KMS-11 (cell line): ENCODE results near the gene OR10A6.

ENCODE experiments used
- H2AFZ ChIP-seq: fragments of 200-600 bp; sonication (generic); 2 replicates; pipeline ENCODE4 v1.6.1; 2016; ENCODE audit warnings: antibody characterized with exemption, mixed run types, low read depth
- H3K27ac ChIP-seq: fragments of 200-600 bp; sonication (generic); 2 replicates; pipeline ENCODE4 v1.6.1; 2016; ENCODE audit warnings: mild to moderate bottlenecking, mixed run types
- H3K27me3 ChIP-seq: fragments of 200-600 bp; sonication (generic); 2 replicates; pipeline ENCODE4 v1.6.1; 2017; ENCODE audit warnings: mild to moderate bottlenecking, low read depth, mixed run types, moderate library complexity; ENCODE audit not compliant: insufficient read depth
- H3K36me3 ChIP-seq: fragments of 200-600 bp; sonication (generic); 2 replicates; pipeline ENCODE4 v1.6.1; 2017; ENCODE audit warnings: mild to moderate bottlenecking, mixed run types; ENCODE audit not compliant: insufficient read depth
- H3K4me1 ChIP-seq: fragments of 200-600 bp; sonication (generic); 2 replicates; pipeline ENCODE4 v1.6.1; 2016; ENCODE audit warnings: mild to moderate bottlenecking, low read depth, mixed run types; ENCODE audit not compliant: poor library complexity, severe bottlenecking
- H3K4me2 ChIP-seq: fragments of 200-600 bp; sonication (generic); 2 replicates; pipeline ENCODE4 v1.7.0; 2016; ENCODE audit warnings: mild to moderate bottlenecking, mixed run types
- H3K4me3 ChIP-seq: fragments of 200-600 bp; sonication (generic); IDR thresholded peaks from 2 replicates; pipeline ENCODE4 v1.6.1; 2017; ENCODE audit warnings: low read depth, low read length, mixed read lengths; ENCODE audit not compliant: insufficient read depth
- H3K79me2 ChIP-seq: fragments of 200-600 bp; sonication (generic); 2 replicates; pipeline ENCODE4 v1.6.1; 2016; ENCODE audit warnings: low read depth, mixed run types; ENCODE audit not compliant: insufficient read depth
- H3K9ac ChIP-seq: fragments of 200-600 bp; sonication (generic); 2 replicates; pipeline ENCODE4 v1.6.1; 2016; ENCODE audit warnings: mild to moderate bottlenecking, mixed run types
- H4K20me1 ChIP-seq: fragments of 200-600 bp; sonication (generic); 2 replicates; pipeline ENCODE4 v1.6.1; 2016; ENCODE audit warnings: mild to moderate bottlenecking, mixed run types; ENCODE audit not compliant: insufficient read depth
- CTCF ChIP-seq: fragments of 200-600 bp; sonication (generic); conservative IDR thresholded peaks from 2 replicates; pipeline ENCODE4 v1.6.1; 2017; ENCODE audit warnings: low read depth, mild to moderate bottlenecking, antibody characterized with exemption, low read length, moderate library complexity, mixed read lengths

OR10A6 gene

DNA sequence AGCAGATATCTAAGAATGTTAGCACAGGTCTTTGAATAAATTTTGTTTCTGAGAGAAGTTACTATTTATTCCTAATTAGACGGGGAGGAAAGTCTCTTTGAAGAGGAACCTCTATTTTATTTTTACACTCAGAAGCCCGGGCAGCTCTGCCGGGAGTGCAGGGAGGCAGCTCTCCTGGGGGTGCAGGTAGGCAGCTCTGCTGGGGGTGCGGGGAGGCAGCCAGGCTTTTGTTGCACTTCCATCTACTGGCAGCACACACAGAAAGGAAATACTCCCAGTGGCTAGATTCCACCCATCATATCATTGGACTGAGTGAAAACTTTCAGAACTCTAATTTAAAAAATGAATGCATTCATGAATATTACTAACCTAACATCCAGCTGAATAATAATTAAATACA, 24.6 kb downstream of the OR10A6 start:
- H3K4me2 ChIP-seq: no peak overlapping the region
- no peaks in the 10 kb centered on the region for H4K20me1 ChIP-seq
- no peaks in the 10 kb centered on the region for H3K36me3 ChIP-seq
- no peaks in the 10 kb centered on the region for H3K27me3 ChIP-seq
- H3K9ac ChIP-seq: no peak overlapping the region
- no peak overlapping the region for H2AFZ ChIP-seq
- no peak for TF ChIP-seq CTCF
- H3K4me1 ChIP-seq: no peaks in the 10 kb centered on the region
- H3K79me2 ChIP-seq: no peaks in the 10 kb centered on the region
- H3K27ac ChIP-seq: no peak overlapping the region
- H3K4me3 ChIP-seq: no peak overlapping the region

- H3K4me3 ChIP-seq: no peak overlapping the region
- no peak overlapping the region for H2AFZ ChIP-seq
Measured at GRCh38 chr11:7905961-7906429, 25.1 kb downstream of the OR10A6 start.

GRCh38 chr11:7905549-7905948, 25.5 kb downstream of the OR10A6 start:
- Histone ChIP-seq H4K20me1 (no peaks in the 10 kb centered on the region), H3K4me2 (no peak overlapping the region), H2AFZ (no peak overlapping the region), H3K36me3 (no peaks in the 10 kb centered on the region), H3K4me1 (no peaks in the 10 kb centered on the region), H3K27ac (no peak overlapping the region), H3K27me3 (no peaks in the 10 kb centered on the region), H3K79me2 (no peaks in the 10 kb centered on the region), H3K4me3 (no peak overlapping the region), H3K9ac (no peak overlapping the region)
- TF ChIP-seq CTCF: no peak

More at GRCh38 chr11:7905961-7906429, 25.1 kb downstream of the OR10A6 start:
- no peak for TF ChIP-seq CTCF
- Histone ChIP-seq H3K4me2 (no peak overlapping the region), H3K79me2 (no peaks in the 10 kb centered on the region), H3K9ac (no peak overlapping the region), H3K4me1 (no peaks in the 10 kb centered on the region), H3K27me3 (no peaks in the 10 kb centered on the region), H4K20me1 (no peaks in the 10 kb centered on the region), H3K36me3 (no peaks in the 10 kb centered on the region), H3K27ac (no peak overlapping the region)

DNA sequence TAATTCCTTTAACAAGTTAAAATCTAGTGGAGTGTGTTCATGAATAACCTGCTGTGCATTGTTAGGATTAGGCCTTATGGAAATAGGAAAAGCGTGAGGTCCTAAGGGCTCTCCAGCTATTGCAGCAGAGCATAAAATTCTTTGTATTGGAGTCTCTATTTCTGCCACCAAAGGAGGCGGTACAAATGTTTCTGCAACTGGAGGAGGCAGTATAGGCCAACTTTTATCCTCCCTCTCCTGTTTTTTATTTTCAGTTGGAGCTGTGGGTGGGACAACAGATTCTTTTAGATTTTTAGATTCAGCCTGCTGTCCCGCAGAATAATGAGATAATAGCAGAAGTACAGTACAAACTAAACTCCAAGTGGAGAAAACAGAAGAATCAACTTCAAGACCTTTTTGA, 26.2 kb downstream of the OR10A6 start:
- H3K4me1 ChIP-seq: no peaks in the 10 kb centered on the region
- no peak overlapping the region for H3K4me2 ChIP-seq
- no peaks in the 10 kb centered on the region for H3K27me3 ChIP-seq
- no peak overlapping the region for H2AFZ ChIP-seq
- H3K36me3 ChIP-seq: no peaks in the 10 kb centered on the region
- no peak overlapping the region for H3K27ac ChIP-seq
- no peak overlapping the region for H3K4me3 ChIP-seq
- H4K20me1 ChIP-seq: no peaks in the 10 kb centered on the region
- no peak overlapping the region for H3K9ac ChIP-seq
- H3K79me2 ChIP-seq: no peaks in the 10 kb centered on the region
- TF ChIP-seq CTCF: no peak
